CD4-positive, alpha-beta T cell treated with Interleukin-1 beta for 1 hour (primary cell): ENCODE results near the gene CD55.
A peak's percentile ranks its signal among the peaks of the same experiment; 100 is the strongest.

Experiments
- DNase-seq, 2 donors: peaks; one replicate each; pipeline ENCODE4 v3.0.0-alpha.2; 2020 to 2022

CD55 gene

GRCh38 chr1:207321079-207321789 is at the start of gene CD55:
Gene CD55 (plus strand): TSS chr1:207321678. CDS start chr1:207321766, 88 bp downstream.
- peak; percentile 99 to 100 for DNase-seq

GRCh38 chr1:207274882-207275281 is 46.6 kb upstream of the CD55 start:
- DNase-seq, result no peak

GRCh38 chr1:207276465-207276864 is 45.0 kb upstream of the CD55 start:
- DNase-seq, result no peak

DNA sequence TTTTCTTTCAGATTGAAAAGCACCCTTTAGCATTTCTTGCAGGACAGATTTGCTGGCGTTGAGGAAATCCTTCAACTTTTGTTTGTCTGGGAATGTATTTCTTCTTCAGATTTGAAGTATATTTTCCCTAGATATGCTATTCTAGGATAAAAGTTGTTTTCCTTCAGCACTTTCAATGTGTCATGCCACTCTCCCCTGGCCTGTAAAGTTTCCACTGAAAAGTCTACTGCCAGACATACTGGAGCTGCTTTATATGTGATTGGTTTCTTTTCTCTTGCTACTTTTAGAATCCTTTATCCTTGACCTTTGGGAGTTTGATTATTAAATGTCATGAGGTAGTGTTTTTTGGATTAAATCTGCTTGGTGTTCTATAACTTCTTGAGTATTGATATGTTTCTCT is 44.2 kb upstream of the CD55 start:
- DNase-seq, result no peak

DNA sequence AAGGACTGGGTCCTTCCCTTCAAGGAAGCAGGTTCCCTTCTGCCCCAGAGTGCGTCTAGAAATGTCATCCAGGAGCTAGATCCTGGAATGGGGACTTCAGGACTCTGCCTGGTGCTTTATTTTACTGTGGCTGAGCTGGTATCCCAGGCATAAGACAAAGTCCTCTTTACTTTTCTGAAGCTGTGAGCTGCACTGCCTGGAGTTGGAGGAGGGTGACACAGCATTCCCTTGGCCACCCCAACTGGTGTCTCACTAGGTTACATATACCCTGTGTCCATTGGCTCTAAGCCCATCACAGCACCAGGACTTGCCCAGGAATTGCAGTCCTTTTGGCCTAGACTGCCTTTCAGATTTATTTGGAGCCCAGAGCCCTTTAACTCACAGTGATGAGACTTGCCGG is 41.8 kb upstream of the CD55 start:
- DNase-seq, result no peak

GRCh38 chr1:207280706-207281105 is 40.8 kb upstream of the CD55 start:
- no peak for DNase-seq

DNA sequence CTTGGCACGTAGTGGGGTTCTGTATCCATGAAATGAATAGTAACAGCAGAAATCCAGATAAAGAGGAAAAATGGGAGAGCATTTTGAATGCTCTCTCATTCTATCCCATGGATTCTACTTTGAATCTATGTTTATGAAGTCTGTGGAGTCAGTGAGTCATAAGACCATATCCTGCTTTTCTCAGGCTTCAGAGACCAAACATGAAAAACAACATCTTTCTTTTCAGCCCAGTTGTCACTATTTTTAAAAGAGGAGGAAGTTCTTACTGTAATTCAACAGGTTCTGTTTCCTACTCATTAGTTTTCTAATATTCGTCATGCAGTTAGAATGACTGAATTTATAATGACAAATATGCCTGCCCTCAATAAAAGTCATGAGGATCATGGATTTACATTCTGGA is 39.4 kb upstream of the CD55 start:
- no peak for DNase-seq

GRCh38 chr1:207282496-207283380 is 38.7 kb upstream of the CD55 start:
- DNase-seq, result no peak

DNA sequence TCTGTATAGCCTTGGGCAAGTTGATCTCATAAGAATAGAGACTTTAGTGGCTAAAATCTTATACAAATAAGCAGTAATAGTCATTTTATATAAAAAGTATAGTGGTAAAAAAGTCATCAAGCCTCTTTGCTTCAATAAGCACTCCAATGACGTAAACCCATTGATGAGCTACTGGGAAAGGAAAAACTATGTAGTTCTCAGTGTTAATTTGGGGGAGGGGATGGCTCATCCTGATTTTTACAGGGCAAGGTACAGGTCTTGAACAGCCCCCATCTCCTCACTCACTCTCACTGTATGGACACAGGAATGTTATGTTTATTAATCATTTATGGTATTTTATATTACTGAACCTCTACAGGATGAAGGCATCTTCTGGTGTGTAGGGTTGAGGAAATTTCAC is 38.1 kb upstream of the CD55 start:
- no peak for DNase-seq

GRCh38 chr1:207284209-207284897 is 37.1 kb upstream of the CD55 start:
- no peak for DNase-seq

- DNase-seq, result no peak
Observed at GRCh38 chr1:207286786-207287468, 34.6 kb upstream of the CD55 start.

GRCh38 chr1:207288315-207288714 is 33.2 kb upstream of the CD55 start:
- no peak for DNase-seq

GRCh38 chr1:207289756-207290155 is 31.7 kb upstream of the CD55 start:
- DNase-seq, result no peak

DNA sequence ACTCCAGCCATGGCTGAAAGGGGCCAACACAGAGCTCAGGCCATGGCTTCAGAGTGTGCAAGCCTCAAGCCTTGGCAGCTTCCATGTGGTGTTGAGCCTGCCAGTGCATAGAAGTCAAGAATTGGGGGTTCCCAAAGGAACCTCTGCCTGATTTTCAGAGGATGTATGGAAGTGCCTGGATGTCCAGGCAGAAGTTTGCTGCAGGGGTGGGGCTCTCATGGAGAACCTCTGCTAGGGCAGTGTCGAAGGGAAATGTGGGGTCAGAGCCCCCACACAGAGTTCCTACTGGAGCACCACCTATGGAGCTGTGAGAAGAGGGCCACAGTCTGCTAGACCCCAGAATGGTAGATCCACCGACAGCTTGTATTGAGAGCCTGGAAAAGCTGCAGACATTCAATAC is 29.8 kb upstream of the CD55 start:
- DNase-seq, result no peak

DNA sequence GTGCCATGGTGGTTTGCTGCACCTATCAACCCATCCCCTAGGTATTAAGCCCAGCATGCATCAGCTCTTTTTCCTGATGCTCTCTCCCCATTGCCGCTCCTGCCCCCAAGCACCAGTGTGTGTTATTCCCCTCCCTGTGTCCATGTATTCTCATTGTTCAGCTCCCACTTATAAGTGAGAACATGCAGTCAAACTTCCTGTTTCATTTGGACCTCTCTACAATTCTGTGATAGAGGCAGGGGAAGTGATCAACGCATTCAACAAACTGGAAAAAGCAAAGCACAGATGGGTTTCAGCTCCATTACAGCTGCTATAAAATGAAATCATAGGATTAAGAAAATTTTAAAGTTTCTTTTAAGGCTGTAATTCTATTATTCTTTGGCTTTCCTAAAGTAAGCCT is 23.3 kb upstream of the CD55 start:
- no peak for DNase-seq

GRCh38 chr1:207298636-207299398 is 22.7 kb upstream of the CD55 start:
- no peak for DNase-seq

GRCh38 chr1:207300970-207301369 is 20.5 kb upstream of the CD55 start:
- DNase-seq, result no peak

DNA sequence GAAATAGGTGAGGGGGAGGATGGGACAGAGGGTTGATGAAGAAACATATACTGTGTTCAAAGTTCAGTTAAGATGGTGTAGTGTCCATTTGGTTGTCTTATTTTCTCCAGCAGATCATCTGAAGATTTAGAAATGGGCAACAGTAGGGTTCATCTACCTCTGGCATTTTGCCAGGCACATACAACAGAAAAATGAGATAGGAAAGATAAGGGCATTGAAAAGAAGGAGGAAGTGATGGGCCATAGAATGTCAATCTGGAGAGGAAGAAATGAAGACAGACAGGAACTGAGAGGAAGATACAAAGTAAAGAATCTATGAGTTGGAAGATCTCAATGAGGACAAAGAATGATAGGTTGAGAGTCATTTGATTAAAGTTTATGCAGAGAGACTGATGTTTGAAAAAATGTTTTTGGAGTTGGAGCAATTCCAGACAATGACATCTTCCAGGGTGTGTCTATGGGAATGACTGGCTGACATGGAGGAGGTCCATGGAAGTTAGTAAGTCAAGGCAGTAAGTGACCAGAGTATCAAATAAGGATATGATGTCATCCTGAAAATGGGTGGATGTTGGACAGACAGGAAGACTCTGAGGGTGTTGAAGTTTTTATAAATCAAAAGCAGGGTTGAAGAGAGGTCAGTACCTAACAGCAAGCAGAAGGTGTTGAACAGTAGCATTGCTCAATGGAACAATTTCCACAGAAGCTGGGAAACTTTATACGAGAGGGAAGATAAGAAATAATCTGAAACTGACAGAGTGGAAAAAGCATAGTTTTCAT is 18.7 kb upstream of the CD55 start:
- DNase-seq, result no peak

- no peak for DNase-seq
Observed at GRCh38 chr1:207304710-207305488, 16.6 kb upstream of the CD55 start.

- no peak for DNase-seq
Observed at GRCh38 chr1:207305489-207305873, 16.0 kb upstream of the CD55 start.

GRCh38 chr1:207306023-207306422 is 15.5 kb upstream of the CD55 start:
- no peak for DNase-seq
